GM19239 (cell line): Measurements from ENCODE around the gene GNAO1.

ENCODE experiments used
- DNase-seq: peaks from one replicate; pipeline ENCODE4 v3.0.0; 2011; ENCODE audit warnings: low spot score; ENCODE audit not compliant: insufficient read length
- FAIRE-seq: peaks from 2 replicates; lab custom pipeline; 2011; peaks lifted over from hg19 to GRCh38; lab: Jason Lieb, UNC

The GNAO1 gene

DNA sequence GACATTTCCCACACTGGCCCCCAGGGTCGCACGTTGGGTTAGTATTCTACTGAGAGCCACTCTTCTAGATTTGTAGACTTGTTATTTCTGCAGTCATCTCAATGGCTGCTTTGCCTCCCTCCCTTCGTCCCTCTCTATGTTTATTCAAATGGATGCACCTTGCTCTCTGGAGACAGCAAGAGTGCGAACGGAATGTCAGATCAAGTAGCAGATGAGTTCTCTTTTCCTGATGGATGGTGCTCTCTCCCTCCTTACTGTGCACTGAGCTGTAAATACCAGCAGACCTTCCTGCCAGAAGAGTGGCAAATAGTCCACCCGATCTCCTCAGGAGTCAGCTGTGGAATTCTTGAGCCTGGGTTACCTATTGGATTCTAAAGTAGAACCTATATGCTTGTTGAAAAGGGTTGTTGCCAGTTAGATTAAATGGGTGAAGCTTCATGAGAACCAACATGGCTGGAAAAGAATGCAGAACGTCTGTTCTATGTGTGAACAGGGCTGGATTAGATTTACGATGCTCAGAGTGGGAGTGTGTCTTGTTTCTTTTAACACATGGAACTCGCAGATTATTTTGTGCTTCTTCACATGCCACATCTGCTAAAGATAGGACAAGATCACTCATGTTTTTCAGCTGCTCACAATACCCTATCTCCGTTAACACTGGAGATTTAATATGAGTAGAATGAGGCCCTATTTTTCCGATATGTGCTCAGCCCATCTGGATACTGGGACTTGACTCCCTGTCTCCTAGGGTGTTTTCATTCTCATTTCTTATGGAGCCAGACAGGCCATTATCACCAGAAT, 6.1 kb downstream of the GNAO1 start:
- DNase-seq, result no peak
- FAIRE-seq, result no peak

DNA sequence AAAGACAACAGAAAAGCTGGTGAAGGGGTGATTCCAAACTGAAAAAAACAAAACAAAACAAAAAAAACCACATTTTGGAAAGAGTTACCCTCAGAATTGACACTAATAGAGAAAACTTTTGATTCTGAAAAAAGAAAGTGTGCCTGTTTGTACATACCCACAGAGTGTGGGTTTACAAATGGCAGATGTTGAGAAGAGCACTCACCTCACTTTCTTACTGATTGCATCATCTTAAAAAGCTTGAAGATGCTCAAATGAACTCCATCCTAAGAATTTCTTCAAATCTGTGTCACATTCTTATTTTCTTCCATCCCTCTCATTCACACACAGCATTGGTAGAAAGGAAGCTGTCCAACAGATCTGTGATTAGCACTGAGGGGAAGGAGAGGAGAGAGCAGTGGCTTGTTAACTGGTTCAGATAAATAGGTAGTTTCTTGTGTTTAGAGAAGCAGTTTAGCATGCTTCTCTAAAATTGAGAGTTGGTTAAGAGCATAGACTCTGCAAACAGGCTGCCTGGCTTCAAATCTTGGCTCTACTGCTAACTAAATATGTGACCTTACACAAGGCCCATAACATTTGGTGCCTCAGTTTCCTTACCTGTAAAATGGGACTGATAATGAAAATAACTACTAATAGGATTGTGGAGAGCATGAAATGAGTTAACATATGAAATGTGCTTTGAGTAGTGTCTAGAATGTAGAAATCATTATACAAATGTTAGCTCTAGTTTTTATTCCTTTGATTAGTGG, 6.9 kb downstream of the GNAO1 start:
- no peak for FAIRE-seq
- DNase-seq, result no peak

DNA sequence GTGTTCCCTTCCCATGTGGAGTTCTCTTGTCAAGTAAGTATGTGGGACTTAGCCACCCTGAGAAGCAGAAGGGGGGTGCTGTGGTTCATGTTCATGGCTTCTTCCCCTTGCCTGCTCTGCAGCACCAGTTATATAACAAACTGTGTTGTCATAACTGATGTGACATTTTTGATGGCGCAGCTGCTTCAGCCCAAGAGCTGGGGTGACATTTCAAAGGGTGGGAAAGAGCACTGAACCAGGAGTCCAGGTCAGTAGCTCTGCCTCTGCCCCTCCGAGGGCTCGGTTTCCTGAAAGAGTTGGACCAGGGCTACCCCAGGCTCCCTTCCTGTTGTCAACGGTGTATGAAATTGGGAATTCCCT, 7.4 kb downstream of the GNAO1 start:
- FAIRE-seq, result no peak
- DNase-seq, result no peak

DNA sequence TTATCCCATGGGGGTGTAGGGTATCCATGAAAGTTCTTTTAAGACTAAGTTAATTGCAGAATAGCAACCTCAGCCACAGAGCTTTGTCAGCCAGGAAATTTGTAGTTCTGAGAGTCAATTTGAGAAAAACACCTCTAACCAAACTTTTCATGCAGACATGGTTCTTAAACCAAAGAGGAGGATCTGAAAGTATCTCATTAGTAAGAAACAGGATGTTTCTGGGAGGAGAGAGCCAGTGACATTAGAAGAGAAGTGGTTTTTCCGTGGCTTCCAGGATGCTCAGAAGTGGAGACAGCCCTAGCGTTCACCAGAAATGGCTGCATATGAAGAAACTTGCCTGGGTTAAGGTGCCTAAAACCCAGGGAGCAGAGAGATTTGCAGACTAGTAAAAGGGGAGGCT, 7.9 kb downstream of the GNAO1 start:
- DNase-seq, result no peak
- FAIRE-seq, result no peak

DNA sequence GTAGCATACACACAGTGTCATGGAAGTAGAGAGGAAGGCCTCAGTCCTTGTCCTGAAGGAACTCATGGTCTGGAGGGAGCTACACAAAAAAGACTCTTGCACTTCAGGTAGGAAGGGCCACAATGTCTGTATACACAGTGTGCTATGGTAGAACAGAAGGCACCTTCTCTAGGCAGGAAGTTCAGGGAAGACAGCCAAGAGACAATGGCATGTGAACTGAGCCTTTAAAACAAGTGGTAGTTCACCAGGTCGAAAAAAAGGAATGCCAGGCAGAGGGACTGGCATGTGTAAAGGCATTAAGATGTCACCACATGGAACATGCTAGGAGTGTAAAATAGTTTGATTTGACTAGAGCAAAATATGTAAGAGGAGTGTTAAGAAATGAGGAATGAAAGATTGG, 9.7 kb downstream of the GNAO1 start:
- DNase-seq (no peak), FAIRE-seq (no peak)

DNA sequence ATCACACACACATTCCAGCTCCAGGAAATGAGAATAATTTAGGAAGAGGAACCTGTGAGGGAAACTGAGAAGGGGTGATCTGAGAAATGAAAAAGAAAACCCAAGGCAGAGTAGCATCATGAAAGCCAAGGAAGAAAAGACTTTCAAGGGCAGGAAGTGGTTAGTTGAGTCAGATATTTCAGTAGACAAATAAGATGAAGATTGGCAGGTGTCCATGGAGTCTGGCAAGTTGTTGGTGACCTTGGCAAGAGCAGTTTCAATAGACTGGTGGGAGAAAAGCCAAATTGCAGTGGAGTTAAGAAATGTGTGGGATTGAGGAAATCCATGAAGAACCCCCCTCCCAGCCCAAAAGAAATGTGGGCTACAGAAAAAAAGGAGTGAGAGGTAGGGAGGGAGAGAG, 10.7 kb downstream of the GNAO1 start:
- FAIRE-seq (no peak), DNase-seq (no peak)

DNA sequence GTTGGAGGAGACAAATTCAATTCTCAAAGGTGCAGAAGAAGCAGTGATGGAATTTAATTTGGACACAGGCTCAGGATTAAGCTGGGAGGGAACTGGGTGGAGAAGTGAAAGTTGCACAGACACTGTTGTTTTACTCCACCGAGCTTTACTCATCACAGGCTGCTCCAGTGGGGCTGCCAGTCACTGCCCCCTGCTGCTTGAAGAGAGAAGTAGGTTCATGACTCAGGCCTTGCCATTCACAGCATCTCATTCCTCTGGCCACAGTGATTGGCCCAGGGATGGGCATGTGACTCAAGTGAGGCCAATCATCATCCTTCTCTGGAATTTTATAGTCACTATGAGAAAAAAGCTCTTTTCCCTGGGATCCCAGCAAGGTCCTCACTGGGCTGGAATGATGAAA, 11.8 kb downstream of the GNAO1 start:
- FAIRE-seq (peak; percentile 39), DNase-seq (no peak)

DNA sequence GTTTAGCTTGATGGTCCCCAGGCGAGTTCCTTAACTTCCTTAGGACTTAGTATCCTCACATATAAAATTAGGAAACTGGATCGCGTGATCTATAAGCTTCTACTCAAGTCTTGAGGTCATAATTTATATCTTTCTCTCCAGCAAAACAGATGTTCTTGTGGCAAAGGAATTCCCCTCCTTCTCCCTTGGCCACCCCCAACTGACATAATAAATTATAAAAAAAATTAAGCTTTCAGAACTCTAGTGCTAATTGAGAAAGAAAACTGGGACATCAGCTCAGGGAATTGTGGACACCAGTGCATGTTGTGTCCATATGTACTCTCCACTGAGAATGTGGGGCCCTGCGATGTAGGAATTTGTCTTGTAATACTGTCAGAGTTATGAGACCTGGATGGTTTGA, 13.5 kb downstream of the GNAO1 start:
- DNase-seq (no peak), FAIRE-seq (no peak)

DNA sequence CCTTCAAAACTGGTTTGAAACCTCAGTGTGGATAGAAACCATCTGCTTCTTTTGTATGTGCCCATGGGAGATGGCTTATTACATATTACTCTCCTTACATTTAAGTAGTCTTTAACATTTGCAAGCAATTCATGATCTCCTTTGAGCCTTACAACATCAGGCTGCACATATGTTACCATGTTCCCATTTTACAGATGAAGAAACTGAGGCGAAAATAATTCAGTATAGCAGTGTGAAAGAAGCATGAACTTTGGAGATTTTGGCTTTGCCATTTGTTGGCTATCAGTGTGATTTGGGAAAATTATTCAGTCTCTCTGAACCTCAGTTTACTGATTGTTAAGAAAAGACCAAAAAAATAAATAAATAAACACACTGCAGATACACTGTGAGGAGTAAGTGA, 15.7 kb downstream of the GNAO1 start:
- no peak for DNase-seq
- no peak for FAIRE-seq

DNA sequence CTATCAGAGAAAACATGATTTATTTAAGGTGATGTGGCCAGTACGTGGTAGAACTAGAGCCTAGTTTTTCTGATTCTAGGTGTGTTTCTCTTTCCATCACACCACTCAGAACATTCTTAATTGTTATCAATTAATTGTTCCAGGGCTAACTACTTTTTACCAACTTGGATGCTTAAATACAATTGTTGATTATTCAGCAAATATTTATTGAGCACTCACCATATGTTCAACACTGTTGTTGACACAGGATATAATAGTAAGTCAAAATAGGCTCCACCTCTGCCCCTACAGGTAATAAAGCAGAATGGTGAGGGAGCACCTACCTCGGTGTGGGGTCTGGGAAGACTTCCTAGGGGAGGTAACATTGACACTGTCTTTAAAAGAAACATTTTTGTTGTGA, 16.1 kb downstream of the GNAO1 start:
- no peak for DNase-seq
- no peak for FAIRE-seq

DNA sequence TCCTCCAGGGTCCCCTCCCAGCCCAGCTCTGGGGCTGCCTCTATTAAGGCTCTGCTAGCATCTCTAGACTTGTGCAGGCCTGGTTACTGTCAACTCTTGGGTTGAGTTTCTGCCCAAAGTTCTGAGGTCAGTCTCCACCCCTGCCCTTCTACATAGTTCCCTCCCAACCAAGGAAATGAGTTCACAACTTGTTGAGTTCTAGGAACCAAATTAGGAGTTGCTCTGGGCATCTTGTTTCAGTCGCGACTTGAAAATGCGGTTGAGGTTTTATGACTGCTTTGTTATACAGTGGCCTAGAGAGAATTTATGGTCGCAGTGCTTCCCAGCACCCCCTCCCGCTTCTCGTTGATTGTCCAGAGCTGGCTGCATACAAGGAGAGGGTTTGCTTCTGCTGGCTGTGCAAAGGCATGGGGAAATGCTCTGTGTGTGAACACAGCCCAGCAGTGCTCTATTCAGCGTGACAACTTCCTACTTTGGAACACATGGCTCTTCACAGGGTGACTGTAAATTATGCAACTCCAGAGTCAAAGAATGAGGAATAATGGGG, 20.2 kb downstream of the GNAO1 start:
- FAIRE-seq (no peak), DNase-seq (no peak)

DNA sequence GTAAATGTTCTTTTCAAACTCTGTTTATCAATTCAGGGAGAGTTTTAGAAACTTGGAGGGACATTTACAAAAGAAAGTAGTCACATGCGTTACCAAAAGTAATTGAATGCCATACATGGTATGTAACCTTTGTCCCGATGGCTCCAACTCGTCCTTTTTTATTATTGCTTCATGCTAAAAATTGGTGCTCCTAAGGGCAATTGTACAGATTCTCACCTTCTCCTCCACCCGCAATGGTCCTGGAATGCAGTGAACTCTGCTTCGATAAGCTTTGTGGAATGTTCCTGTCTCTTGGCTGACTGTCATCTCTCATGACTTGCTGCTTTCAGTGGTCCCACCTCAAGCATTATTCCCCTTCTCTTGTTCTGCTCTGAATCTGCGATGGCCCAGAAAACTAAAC, 20.9 kb downstream of the GNAO1 start:
- no peak for FAIRE-seq
- no peak for DNase-seq

DNA sequence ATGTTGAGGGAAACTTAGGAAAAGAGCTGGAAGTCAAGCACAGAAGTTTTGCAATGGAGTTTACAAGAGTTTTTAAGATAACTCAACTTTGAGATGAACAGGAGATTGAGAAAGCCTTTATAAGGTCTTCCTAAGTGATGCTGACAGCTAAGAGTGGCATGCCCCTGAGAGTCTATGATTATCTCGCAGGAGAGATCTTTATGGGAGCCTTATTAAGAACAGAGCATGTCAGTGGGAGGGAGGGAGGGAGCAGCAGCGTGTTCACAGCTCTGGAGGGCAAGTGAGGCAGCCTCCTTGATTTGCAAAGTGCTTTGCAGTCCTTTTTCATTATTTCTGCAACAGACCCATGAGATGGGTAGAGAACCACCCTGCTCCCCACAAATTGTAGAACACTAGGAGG, 30.7 kb downstream of the GNAO1 start:
- no peak for FAIRE-seq
- no peak for DNase-seq

DNA sequence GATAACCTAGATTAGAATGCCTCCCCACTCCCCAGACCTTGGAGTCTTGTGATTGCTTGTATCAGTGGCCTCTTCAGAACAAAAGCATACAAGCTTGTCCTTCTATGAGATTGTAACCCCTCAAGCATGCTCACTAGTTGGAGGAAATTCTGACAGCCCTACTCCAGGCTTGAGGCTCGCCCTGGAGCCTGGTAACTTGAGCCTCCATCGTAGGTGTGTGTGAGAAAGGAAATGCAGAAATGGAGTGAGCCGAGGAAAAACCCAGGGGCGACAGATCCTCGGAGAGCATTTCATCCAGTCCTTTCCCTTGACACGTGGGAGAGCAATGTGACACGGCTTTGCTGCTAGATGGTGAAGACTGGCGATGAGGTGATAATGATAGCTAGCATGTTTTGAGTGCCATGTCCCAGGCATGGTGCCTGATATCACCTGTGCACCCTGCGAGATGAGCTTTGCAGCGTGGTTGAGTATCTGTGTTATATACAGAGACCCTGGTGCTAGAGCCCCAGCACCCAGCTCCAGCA, 31.2 kb downstream of the GNAO1 start:
- DNase-seq (no peak), FAIRE-seq (no peak)

DNA sequence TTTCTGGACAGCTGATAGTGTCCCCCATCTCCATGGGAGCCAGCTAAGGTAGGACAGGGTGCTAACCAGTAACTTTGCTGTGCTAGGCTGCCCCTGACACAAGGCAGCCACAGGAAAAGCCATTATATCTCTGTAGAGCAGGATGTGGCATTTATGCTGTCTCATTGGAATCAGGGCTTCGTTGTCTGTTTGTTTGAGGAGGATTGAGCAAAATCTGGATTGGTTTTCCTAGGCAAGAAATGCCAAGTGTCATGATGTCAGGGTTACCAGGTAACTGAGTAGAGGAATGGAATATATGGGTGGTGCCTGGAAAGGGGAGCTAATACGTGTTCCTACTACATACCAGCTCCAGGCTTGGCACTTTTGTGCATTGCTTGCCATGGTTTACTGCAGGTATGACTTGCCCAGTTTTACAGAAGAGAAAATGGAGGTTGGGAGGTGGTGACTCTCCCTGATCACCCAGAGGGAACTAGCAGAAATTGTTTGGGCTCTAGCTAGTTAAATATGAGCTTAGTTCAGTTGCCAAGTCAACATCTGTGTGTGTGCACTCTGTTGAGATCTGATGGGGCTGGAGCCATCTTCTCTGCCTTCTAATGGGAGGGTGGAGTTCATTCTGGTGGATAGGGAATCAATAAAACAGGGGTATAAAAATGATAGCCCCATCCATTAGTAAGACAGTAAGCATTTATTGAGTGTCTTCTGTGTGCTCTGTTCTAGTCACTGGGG, 33.9 kb downstream of the GNAO1 start:
- FAIRE-seq (no peak), DNase-seq (no peak)

DNA sequence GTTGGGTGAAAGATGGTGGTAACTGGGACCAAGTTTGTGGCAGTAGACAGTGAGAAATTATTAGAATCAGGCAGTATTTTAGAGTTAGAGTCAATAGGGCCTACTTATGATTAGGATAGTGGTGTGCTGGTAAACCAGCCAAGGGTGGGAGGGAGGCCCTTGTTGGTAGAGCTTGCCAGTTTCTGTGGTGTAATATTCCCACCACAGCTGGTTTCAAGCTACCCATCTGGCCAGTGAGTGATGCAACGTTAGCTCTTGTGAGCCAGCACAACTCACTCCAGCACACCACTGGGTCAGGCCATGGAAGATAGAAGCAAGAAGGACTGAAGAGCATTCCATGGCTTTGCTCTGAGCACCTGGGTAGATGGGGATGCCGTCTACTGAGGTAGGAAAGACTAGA, 34.9 kb downstream of the GNAO1 start:
- no peak for FAIRE-seq
- DNase-seq, result no peak

DNA sequence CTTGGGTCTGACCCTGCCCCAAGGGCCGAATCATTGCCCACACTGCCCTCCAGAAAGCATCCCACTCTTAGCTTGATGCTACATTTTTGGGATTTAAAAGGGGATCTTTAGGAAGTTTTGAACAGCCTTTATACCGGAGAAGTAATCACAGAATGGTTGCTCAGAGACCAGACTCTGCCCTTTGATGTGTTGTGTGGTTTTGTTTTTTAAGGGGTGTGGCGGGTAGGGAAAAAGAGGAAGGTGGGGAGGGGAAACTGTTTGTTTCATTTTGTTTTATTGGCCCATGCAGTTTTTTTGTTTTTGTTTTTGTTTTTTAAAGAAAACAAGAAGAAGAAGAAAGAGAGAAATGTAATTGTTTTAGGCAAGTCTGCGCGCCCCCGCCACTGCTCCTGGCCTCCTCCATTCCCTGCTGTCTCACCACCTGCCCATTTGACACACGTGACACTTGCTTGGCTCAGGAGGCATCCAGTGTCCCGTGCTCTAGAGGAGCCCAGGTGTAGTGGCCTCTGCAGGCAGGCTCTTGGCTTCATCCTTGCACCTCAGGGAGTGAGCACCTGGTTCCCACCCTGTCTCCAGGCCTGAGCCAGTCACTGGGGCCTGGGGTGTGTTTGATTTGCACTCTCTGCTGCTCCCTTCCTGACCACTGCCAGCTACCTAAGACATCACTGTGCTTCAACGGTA, 35.7 kb downstream of the GNAO1 start:
- FAIRE-seq (no peak), DNase-seq (no peak)

DNA sequence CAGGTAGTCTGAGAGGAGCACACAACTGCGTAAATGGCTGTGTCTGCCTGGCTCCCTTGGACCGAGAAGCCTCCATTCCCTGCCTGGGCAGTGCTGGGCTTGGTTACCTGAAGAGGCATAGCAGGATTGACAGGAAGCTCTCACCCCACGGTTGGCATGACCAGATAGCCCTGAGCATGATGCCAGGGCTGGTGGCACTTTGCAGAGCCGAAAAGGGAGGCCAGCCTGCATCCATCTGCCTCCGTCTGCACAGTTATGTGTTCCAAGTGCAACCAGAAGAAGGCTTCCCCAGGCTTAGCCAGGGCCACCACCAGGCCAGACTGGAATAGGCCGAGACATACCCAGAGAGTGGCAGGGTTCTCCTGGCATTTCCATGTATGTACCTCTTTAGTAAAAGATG, 36.6 kb downstream of the GNAO1 start:
- FAIRE-seq, result no peak
- DNase-seq, result no peak

DNA sequence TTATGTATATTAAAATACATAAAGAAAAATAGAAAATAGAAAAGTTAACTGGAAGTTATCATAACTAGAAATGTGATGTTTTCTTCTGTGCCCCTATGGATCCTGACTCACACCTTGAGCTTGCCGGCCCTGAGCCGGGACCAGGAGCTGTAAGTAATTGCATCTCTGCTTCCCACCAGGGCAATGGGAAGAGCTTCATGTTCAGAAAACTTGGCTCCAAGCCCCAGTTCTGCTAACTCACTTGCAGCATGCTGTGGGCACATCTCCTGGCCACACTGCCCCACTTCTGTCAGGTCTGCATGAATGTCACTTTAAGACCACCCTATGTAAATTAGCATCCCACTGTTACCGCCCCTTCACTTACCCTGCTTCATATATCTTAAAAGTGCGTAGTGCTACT, 37.2 kb downstream of the GNAO1 start:
- DNase-seq (no peak), FAIRE-seq (no peak)
